ENCODE results near the gene MYD88.

DNA sequence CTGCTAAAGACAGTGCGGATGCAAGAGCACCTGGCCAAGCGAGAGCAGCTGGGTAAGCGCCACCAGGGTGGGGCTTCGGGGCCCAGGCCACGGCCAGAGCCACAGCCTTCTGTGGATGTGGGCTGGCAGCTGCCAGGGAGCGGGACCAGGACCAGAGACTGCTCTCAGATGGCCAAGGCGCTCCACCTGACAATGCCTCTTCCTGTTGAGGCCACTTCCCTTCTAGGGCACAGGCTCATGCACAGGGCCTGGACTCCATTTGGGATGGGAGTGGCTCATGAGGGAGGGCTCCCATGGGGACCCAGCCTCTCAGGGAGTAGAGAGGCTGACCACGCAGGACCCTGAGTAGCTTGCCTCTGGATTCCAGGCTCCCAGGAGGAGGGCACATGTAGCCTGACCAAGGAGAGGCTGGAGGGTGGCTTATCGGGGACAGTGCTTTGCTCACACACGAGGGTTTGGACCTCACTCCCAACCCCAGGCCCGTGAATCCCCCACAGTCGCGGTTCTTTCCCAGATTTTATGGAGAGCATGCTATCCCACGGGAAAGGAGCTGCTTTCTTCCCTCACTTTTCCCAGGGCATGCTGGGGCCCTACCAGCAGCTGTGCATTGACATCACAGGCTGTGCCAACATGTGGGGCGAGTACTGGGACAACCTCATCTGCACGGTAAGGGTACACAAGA lies 26.6 kb upstream of the MYD88 start:
- TF ChIP-seq, protein P1, sequence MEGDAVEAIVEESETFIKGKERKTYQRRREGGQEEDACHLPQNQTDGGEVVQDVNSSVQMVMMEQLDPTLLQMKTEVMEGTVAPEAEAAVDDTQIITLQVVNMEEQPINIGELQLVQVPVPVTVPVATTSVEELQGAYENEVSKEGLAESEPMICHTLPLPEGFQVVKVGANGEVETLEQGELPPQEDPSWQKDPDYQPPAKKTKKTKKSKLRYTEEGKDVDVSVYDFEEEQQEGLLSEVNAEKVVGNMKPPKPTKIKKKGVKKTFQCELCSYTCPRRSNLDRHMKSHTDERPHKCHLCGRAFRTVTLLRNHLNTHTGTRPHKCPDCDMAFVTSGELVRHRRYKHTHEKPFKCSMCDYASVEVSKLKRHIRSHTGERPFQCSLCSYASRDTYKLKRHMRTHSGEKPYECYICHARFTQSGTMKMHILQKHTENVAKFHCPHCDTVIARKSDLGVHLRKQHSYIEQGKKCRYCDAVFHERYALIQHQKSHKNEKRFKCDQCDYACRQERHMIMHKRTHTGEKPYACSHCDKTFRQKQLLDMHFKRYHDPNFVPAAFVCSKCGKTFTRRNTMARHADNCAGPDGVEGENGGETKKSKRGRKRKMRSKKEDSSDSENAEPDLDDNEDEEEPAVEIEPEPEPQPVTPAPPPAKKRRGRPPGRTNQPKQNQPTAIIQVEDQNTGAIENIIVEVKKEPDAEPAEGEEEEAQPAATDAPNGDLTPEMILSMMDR (conservative IDR thresholded peaks at IDR 0.05 in 1 of 2, IDR thresholded peaks at IDR 0.05 in 1 of 2; ENCODE audit: extremely low read depth in 1 of 2, insufficient read depth in 1 of 2, low read depth in 1 of 2, low read length in 2 of 2), result no peak
- TF ChIP-seq EZH2 (IDR thresholded peaks at IDR 0.05; ENCODE audit: borderline replicate concordance, low read length), result no peak
